Measurements from ENCODE around the gene NDEL1.

- TF ChIP-seq CTCF (conservative IDR thresholded peaks at IDR 0.05; ENCODE audit: low read depth, low read length), result no peak
- no peak for TF ChIP-seq EZH2 (IDR thresholded peaks at IDR 0.05; ENCODE audit: borderline replicate concordance, low read depth, low read length, poor library complexity, severe bottlenecking)
Measured at GRCh38 chr17:8504460-8505207, 69.0 kb downstream of the NDEL1 start.

Data from A673 (cell line).